Hindlimb muscle (tissue), 1 donor: Measurements from ENCODE around the gene CTAGE8. TPM values are rescaled to one million over a fixed set of nuclear protein-coding genes. Genes with fewer than 3 reads are reported as not detected.
"Not testable (repeated sequence)": the region's sequence is repeated elsewhere in the genome, so short reads cannot be mapped to it uniquely, and the experiment has no call there.

Source experiments
- DNase-seq: peaks from one replicate; pipeline ENCODE4 v3.0.0-alpha.2; 2013
- polyA plus RNA-seq: library from polyadenylated mRNA; unstranded; fragments of 120-200 nt; gene quantifications from one replicate; pipeline ENCODE4 v1.2.1, GENCODE V29; 2013; ENCODE audit not compliant: insufficient read length

The CTAGE8 gene, protein sequence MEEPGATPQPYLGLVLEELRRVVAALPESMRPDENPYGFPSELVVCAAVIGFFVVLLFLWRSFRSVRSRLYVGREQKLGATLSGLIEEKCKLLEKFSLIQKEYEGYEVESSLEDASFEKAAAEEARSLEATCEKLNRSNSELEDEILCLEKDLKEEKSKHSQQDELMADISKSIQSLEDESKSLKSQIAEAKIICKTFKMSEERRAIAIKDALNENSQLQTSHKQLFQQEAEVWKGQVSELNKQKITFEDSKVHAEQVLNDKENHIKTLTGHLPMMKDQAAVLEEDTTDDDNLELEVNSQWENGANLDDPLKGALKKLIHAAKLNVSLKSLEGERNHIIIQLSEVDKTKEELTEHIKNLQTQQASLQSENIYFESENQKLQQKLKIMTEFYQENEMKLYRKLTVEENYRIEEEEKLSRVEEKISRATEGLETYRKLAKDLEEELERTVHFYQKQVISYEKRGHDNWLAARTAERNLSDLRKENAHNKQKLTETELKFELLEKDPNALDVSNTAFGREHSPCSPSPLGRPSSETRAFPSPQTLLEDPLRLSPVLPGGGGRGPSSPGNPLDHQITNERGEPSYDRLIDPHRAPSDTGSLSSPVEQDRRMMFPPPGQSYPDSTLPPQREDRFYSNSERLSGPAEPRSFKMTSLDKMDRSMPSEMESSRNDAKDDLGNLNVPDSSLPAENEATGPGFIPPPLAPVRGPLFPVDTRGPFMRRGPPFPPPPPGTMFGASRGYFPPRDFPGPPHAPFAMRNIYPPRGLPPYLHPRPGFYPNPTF
- polyA plus RNA-seq, result 1.4 TPM

- not testable (repeated sequence) for DNase-seq
These were observed at the start of gene CTAGE8 for GRCh38 chr7:144269188-144269587. Gene CTAGE8 (minus strand): TSS chr7:144269288. CDS start chr7:144269250, 38 bp downstream.

GRCh38 chr7:144317537-144317936 lies 48.4 kb upstream of the CTAGE8 start:
- DNase-seq, result not testable (repeated sequence)

- not testable (repeated sequence) for DNase-seq
These were observed 42.9 kb upstream of the CTAGE8 start, which contains the start of gene OR2A1 for GRCh38 chr7:144311872-144312469. Gene OR2A1 (plus strand): TSS chr7:144312419. CDS start chr7:144318125, 5,706 bp downstream.

- DNase-seq, result not testable (repeated sequence)
These were observed 42.1 kb upstream of the CTAGE8 start for GRCh38 chr7:144311218-144311617.

GRCh38 chr7:144309702-144310101 lies 40.6 kb upstream of the CTAGE8 start:
- DNase-seq, result not testable (repeated sequence)

DNA sequence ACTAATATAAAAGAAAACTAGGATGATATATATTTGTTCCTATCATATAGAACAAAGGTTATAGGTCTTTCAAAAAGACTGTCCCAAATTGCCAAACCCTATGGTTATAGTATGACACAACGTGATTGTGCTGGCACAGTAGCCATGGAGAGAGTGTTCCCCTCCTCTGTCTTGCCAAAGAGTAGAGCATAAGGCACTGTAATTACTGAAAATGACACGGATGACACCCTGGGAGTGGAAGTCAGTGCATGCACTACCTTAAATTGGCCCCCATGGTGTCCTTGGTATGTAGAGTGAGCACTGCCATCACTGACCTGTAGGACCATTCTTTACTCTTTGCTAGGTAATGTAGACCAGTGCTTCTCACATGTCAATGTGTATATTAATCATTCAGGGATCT lies 36.1 kb upstream of the CTAGE8 start:
- DNase-seq, result not testable (repeated sequence)

- DNase-seq, result not testable (repeated sequence)
These were observed 34.5 kb upstream of the CTAGE8 start for GRCh38 chr7:144303607-144304006.

DNA sequence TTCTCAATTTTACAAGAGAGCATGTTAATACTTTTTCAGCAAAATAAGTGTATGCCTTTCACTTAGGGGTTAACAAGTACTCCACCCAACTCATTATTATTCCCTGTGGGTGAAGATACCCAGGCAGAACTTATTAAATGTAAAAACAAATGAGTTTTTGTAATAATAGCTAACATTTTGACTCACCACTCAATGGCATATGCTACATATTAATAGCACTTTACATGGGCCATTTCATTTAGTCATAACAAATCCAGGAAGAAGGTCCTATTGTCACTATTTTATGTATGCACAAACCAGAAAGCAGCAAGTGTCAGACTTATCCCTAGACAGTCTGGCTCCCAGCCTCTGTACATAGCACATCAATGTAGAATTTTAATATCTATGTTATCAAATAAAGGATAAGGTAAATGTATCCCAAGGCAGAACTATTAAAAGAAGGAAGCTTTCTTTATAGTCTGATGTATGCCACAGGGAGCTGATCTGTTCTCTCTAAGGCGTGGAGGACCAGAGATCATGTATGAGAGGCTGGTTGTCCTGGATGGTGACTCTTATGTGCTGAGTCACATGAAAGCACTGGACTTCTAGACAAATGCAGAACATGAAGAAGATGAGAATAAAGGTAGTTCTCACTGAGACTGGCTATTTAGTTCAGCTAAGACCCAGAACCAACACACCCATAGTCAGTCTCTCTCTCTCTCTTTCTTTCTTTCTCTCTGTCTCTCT lies 33.7 kb upstream of the CTAGE8 start:
- DNase-seq, result not testable (repeated sequence)

DNA sequence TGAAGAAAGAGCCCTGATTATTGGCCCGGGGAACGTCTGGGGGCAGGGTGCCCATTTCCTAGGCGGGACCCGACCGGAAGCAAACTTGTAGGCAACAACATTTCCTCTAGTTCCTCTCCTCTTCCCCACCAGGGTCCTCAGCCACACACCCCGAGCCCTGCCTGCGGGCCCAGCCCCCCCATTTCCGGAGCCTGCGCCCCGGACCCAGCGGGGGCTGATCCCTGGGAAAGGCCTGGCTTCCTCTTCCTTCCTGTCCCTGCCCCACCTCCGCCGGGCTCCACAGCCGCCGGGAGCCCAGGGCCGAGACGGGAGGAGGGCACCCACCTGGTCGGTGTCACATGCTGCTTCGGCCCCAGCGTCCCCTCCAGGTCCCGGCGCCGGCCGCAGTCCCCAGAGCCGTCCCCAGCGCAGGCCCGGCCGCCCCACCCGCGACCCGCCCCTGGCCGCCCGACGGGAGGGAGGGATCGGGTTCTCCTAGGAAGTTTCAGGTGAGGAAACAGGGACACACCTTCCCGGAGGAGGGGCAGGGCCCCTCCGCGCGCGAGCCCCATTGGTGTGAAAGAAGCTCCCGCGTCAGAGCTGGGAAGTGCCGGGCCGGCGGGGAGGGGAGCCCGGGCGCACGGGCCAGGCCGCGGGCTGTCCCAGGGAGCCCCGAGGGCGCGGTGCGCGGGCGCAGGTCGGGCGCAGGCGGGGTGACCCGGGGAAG lies 24.9 kb upstream of the CTAGE8 start:
- DNase-seq, result not testable (repeated sequence)

DNA sequence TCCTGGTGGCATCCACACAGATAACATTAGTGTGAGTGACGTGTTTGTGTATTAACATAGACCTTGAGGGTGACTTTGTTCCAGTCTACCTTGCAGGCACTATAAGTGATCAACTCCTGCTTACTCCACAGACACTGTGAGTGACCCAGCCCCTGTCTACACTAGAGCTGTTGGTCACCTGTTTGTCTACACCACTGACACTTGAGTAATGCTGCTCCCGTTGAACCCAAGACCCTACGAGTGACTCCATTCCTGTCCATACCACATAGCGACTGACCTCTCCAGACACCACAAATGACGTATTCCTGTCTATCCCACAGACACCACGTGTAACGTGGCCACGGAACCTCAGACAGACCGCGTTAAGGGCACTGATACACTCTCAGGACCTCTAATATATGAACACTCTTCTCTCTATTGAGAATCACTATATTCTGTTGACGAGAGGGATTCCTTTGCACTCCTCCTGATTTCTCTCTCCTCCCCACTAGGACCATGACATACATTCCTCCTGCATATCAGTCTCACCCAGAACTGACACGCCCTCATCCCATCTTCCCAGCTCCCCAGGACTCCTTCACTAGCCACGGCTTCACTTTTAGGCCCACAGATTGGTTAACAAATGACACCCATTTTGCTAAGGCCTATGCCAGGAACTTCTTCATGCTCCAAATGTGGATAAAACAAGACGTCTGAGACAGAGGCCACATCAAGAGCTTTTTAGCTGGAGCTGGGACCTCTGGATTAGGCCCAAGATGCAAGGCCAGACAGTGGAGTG lies 23.5 kb upstream of the CTAGE8 start:
- DNase-seq, result not testable (repeated sequence)

- not testable (repeated sequence) for DNase-seq
These were observed 22.5 kb upstream of the CTAGE8 start for GRCh38 chr7:144291607-144292006.

DNA sequence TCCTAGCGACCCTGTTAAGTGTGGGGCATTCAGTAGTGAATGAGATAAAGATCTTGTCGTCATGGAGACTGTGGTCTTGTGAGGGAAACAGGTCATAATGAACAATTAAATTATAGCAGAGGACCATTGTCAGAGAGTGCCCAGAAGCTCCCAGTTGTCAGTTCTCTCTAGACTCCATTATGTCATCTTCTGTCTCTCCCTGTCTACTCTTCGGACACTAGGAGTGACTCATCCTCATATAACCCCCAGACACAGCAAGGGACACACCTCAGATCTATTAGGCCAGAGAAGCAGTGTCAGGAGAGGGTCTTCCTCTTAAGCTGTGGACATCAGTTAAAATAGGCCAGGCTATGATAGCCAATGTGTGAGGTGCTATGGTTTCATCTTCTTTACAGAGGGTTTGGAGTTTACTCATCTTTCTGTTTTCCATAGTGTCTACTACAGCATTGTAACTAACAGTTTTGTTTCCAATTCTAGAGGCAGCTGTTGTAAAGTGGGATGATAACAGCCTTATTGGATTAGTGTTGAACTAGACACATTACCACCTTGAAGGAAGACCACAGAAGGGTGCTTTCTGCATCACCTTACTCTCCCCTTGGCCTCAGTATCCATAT lies 18.2 kb upstream of the CTAGE8 start:
- DNase-seq, result not testable (repeated sequence)

DNA sequence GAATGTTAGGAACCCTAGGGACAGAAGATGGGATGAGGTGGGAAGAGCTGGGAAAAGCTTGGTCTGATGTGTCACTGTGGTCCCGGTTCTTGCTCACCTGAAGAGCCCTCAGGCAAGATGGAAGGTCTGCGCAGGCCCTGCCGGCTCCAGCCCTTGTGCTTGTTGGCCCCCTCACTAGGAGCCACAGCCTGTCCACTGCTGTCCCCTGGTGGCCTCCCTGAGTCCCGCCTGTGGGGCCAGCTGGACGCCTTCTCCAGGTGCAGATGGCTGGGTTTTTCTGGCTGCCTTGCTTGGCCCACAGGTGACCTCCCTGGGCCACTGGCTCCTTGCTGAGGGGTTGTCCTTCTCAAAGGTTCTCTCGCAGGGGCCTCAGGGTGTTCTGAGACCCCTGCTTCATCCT lies 14.6 kb upstream of the CTAGE8 start:
- not testable (repeated sequence) for DNase-seq

- DNase-seq, result not testable (repeated sequence)
These were observed 13.4 kb upstream of the CTAGE8 start for GRCh38 chr7:144282490-144282889.

DNA sequence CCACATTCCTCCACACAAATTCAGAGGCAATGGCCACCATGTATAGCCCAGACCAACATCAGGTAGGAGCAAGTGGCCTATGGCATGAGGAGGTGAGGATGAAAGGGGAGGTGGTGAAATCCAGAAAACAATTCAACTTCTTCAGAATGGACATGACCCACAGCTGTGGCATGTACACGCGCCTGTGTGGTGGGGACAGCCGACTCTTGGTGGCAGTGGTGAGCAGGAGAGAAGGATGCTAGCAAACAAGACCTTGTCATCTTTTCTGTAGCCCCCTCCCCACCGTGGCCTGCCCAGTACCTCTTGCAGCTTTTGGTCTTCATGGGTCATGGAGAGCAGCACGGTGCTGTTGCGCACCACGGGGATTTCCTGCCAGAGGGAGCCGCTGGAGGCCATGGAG lies 12.9 kb upstream of the CTAGE8 start:
- DNase-seq, result not testable (repeated sequence)

DNA sequence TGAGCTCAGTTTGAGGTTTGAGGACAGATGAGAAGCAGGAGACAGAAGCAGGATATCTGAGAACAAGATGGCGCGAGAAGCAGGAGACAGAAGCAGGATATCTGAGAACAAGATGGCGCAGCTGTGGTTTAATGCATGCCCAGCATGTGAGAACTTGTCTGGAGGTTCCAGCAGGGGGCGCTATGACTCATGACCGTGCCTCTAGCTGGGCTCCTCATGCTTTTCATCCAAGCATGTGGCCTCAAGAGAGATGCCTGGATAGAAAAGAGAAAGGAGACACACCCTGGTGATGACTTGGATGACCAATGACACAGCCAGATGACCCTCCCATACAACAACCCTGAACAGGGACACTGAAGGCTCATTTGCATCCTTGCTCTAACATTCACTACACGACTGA lies 10.9 kb upstream of the CTAGE8 start:
- not testable (repeated sequence) for DNase-seq

- not testable (repeated sequence) for DNase-seq
These were observed 6.2 kb upstream of the CTAGE8 start for GRCh38 chr7:144275281-144275680.

DNA sequence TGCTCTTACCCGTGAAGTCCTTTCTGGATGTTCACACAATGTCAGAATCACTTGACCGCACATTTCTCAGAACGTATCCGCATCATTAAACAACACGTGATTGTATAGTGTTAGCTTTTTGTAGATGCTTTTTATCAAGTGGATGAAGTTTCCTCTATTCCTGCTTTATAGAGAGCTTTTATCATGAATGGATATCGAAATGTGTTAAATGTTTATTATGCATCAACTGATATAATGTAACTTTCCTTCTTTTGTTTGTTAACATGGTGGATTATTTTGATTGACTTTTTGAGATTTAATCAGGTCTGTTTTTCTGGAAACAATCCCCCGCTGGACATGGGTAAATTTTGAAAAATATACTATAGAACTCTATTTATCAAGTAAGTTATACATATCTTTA lies 4.4 kb downstream of the CTAGE8 start, which contains the start of gene OR2A7:
TSS of gene OR2A7 (minus strand) at position 101 of the 400 bp plus-strand sequence. CDS start 5,164 bp downstream, outside the sequence.
- DNase-seq, result not testable (repeated sequence)

- DNase-seq, result not testable (repeated sequence)
These were observed 7.0 kb downstream of the CTAGE8 start for GRCh38 chr7:144262128-144262527.

- not testable (repeated sequence) for DNase-seq
These were observed 10.0 kb downstream of the CTAGE8 start for GRCh38 chr7:144259067-144259466.
